Naive B cell (primary cell): ENCODE results near the gene RER1. TPM values are rescaled to one million over a fixed set of nuclear protein-coding genes. Genes with fewer than 3 reads are reported as not detected.

Source experiments
- ATAC-seq, 2 donors: fragments of 150-1000 bp; cut with Tn5 transposase; 2 replicates each; pipeline ENCODE4 v1.10.0; 2021; ENCODE audit warnings: low read depth in 2 of 2, mild to moderate bottlenecking in 2 of 2, moderate library complexity in 2 of 2
- DNase-seq: peaks from one replicate; pipeline ENCODE4 v3.0.0; 2022
- H3K27ac Mint-ChIP-seq, 6 donors: one replicate each; pipeline ENCODE4 v1.8.0; 2020 to 2022; ENCODE audit warnings: mild to moderate bottlenecking in 6 of 6, mixed read lengths in 6 of 6, moderate library complexity in 5 of 6, inconsistent platforms in 2 of 6
- H3K27me3 Mint-ChIP-seq, 3 donors: one replicate each; pipeline ENCODE4 v1.8.0; 2021 to 2022; ENCODE audit warnings: mixed read lengths in 3 of 3, mild to moderate bottlenecking in 1 of 3
- H3K36me3 Mint-ChIP-seq, 2 donors: one replicate each; pipeline ENCODE4 v1.8.0; 2020 to 2022; ENCODE audit warnings: mixed read lengths in 2 of 2, inconsistent platforms in 1 of 2, mild to moderate bottlenecking in 1 of 2
- H3K4me1 Mint-ChIP-seq, 3 donors: one replicate each; pipeline ENCODE4 v1.8.0; 2020 to 2022; ENCODE audit warnings: mixed read lengths in 3 of 3, inconsistent platforms in 1 of 3, mild to moderate bottlenecking in 1 of 3, moderate library complexity in 1 of 3
- H3K4me3 Mint-ChIP-seq, 8 donors: one replicate each; pipeline ENCODE4 v1.8.0; 2020 to 2022; ENCODE audit warnings: mild to moderate bottlenecking in 8 of 8, mixed read lengths in 8 of 8, moderate library complexity in 8 of 8, inconsistent platforms in 2 of 8
- H3K9me3 Mint-ChIP-seq, 7 donors: one replicate each; pipeline ENCODE4 v1.8.0; 2020 to 2022; ENCODE audit warnings: mixed read lengths in 7 of 7, mild to moderate bottlenecking in 5 of 7, inconsistent platforms in 2 of 7, moderate library complexity in 1 of 7
- polyA plus RNA-seq, 6 donors: library from polyadenylated mRNA; unstranded; fragments of 300-500 nt; fragmentation: Illumina TruSeq; gene quantifications; one replicate each; pipeline ENCODE4 v1.2.3, GENCODE V29; 2021; ENCODE audit warnings: low read depth in 6 of 6

RER1 gene
- polyA plus RNA-seq, 6 donors from 2014 or later, result 116 to 129 (median 121) TPM

DNA sequence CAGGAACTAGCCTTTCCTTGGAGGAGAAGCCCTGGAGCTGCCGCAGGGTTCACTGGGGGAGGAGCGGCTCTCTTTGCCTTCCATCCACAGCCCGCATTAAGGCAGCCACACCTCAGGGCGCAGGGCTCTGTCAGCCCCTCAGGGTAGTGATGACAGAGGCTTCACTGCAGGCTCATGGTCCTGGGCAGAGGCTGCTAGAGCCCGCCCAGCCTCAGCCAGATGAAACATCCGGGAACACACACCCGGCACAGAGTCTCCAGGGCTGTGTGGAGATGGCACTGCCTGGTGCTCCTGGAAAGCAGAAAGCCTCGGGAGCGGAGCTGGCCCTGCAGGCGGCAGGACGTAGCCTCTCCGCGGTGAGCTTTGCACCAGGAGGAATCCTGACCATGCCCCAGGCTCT lies 50.1 kb downstream of the RER1 start:
- no peak overlapping the region for H3K27ac Mint-ChIP-seq
- ATAC-seq, result no peak
- peaks cover 0 to 1% (median 0%) of the 10 kb centered on the region in 7 donors for H3K9me3 Mint-ChIP-seq
- H3K4me1 Mint-ChIP-seq, result peaks cover 0 to 5% (median 0%) of the 10 kb centered on the region in 3 donors
- H3K36me3 Mint-ChIP-seq, result no peaks in the 10 kb centered on the region
- no peak overlapping the region for H3K4me3 Mint-ChIP-seq
- peaks cover 3 to 39% (median 19%) of the 10 kb centered on the region in 3 donors for H3K27me3 Mint-ChIP-seq
- DNase-seq, result no peak

DNA sequence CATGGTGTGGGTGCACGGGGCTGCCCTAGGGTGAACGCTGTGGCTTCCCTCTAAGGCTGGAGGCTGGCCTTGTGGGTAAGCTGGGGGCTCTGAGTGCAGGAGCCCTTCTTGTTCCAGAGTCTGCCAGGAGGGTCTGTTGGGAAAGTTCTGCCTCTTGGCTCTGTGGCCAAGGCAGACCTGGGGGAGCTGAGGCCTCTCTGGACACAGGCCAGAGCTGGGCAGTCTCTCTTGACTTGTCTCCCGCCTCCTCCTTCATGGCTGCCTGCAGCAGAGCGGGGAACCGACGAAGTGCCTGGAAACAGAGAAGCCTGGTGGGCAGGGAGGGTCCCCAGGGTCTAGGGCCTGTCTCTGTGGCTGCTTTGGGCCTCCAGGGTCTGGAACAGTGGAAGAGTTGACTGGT lies 51.0 kb downstream of the RER1 start:
- Mint-ChIP-seq H3K4me3 (peak overlapping the region in 1 of 8 donors; percentile 7), H3K27ac (no peak overlapping the region), H3K4me1 (peaks cover 0 to under 1% (median 0%) of the 10 kb centered on the region in 3 donors), H3K9me3 (no peaks in the 10 kb centered on the region), H3K27me3 (peaks cover 0 to 40% (median 18%) of the 10 kb centered on the region in 3 donors), H3K36me3 (no peaks in the 10 kb centered on the region)
- ATAC-seq (no peak), DNase-seq (no peak)

DNA sequence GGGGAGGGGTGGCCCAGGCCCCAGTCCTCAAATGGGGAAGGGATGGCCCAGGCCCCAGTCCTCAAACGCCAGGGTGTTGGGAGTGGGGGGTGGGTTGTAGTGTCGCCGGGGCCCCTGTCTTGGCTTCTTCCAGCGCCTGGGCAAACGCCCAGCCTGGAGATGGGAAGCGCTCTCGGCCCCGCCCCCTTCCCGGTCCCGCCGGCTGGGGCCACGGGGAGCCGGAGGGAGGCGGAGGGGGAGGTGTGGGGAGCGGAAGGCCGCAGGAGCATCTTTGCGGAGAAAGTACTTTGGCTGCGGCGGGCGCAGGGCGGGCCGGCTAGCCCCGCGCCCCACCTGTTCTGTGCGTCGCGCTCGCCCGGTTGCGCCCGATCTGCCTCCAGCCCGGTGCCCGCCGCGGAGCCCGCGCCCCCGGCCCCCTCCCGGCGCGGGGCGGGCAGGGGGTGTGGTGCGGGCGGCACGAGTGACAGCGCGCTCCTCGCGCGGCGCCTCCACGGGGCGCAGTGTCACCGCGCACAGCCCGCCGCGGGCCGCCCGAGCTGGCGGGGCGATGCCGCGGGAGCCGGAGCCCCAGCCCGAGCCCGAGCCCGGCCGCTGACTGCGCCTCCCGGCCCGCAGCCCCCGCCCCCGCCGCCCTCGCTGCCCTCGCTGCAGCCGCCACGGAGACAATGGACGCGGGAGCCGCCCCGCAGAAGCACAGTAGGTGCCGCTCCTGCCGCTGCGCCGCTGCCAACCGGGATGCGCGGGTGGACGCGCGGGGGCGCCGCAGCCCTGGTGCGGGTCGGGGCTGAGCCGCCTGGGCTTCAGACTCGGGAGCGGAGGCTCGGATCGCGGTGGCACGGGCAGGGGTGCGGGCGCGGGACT lies 51.9 kb downstream of the RER1 start:
- Mint-ChIP-seq H3K9me3 (no peaks in the 10 kb centered on the region), H3K36me3 (no peaks in the 10 kb centered on the region), H3K27me3 (peaks cover 0 to 36% (median 23%) of the 10 kb centered on the region in 3 donors), H3K27ac (no peak overlapping the region), H3K4me3 (no peak overlapping the region), H3K4me1 (no peaks in the 10 kb centered on the region)
- ATAC-seq (peak; percentile 28 to 54), DNase-seq (no peak)

DNA sequence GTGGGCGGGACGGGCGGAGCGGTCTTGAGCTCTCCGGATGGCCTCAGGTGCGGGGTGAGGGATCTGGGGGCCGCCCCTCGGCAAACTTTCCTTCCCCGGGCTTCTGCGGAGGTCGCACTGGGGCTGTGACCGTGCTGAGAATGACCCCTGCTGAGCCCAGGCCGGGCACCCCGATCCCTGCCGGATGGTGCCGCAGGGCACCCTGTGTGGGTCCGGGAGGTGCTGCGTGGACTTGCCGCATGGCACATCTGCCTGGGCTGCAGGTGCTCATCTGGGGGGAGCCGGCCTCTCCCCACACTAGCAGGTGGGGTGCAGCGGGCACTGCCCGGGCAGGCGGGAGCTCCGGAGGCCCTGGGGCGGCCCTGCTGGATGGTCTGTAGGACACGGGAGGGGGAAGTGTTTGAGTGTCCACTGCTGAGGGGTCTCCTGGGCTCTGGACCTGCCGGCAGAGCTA lies 52.5 kb downstream of the RER1 start:
- H3K9me3 Mint-ChIP-seq, result no peaks in the 10 kb centered on the region
- no peak for DNase-seq
- ATAC-seq, result no peak
- no peak overlapping the region for H3K4me3 Mint-ChIP-seq
- no peaks in the 10 kb centered on the region for H3K4me1 Mint-ChIP-seq
- H3K27ac Mint-ChIP-seq, result no peak overlapping the region
- no peaks in the 10 kb centered on the region for H3K36me3 Mint-ChIP-seq
- peaks cover 0 to 36% (median 25%) of the 10 kb centered on the region in 3 donors for H3K27me3 Mint-ChIP-seq

DNA sequence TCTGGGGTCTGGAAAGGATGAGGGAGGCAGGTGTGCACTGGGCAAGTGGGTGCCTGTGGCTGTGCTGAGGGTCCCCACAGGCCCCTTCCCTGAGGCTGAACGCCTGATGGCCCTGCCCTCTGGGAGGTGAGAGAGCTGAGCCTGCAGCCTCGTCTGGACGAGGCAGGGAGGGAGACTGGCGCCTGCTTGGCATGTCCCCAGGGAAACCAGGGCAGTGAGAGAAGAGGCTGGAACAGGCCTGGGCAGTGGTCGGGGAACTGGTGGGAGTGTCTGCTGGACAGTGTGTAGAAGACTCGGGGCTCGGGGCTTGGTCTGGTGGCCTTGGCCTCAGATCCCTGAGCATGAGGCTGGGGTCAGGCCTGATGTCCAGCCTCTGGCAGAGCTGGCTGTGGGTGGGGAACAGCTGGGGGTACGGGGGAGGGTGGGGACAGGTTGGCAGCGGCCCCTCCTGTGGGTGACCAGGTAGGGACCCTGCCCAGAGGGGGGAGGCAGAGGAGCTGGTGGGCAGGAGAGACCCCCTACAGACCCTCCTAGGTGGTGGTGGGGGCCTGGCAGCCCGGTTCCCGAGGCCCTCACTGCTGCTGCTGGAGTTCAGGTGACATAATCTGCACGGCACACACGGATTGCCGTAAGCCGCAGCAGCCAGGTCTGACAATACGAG lies 53.7 kb downstream of the RER1 start:
- Mint-ChIP-seq H3K27me3 (peaks cover 0 to 36% (median 25%) of the 10 kb centered on the region in 3 donors), H3K9me3 (no peaks in the 10 kb centered on the region), H3K4me1 (no peaks in the 10 kb centered on the region), H3K36me3 (no peaks in the 10 kb centered on the region), H3K27ac (peak overlapping the region in 1 of 6 donors; percentile 81), H3K4me3 (no peak overlapping the region)
- DNase-seq (no peak), ATAC-seq (no peak)

DNA sequence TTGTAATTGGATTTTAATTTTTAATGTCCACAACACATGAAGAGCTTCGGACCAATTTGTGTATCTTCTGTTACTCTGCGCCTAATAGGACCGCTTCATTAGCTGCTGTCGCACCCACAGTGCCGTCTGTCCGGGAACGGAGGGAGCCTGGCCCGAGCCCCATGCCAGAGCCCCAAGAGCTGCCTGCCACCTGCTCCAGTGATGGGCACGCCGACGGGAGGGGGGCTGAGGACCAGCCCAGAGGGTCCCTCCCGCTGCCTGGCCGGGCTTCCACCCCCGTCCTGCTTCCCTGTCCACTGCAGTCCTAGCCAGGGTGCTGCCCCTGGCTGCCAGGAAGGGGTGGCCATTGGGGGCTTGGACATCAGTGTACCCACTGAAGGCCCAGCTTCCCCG lies 54.2 kb downstream of the RER1 start:
- DNase-seq, result no peak
- H3K27ac Mint-ChIP-seq, result no peak overlapping the region
- H3K36me3 Mint-ChIP-seq, result no peaks in the 10 kb centered on the region
- ATAC-seq, result no peak
- no peaks in the 10 kb centered on the region for H3K4me1 Mint-ChIP-seq
- peaks cover 0 to 36% (median 25%) of the 10 kb centered on the region in 3 donors for H3K27me3 Mint-ChIP-seq
- no peaks in the 10 kb centered on the region for H3K9me3 Mint-ChIP-seq
- H3K4me3 Mint-ChIP-seq, result no peak overlapping the region

DNA sequence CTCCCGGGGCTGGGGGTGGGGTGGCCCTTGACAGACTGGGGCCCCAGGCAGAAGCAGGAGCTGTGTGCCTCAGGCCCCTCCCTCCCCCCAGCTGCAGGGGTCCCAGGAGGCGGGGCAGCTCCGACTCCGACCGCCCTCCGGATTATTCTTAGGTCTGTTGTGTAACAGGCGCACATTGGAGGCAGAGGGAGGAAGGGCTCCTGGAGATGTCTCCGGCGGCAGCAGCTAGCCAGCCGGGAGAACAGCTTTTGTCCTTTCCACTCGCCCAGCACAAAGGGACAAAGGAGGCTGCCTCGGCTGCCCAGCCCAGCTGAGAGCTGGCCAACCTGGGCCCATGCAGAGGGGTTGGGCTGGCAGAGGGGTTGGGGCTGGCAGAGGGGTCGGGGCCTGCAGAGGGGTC lies 54.8 kb downstream of the RER1 start:
- H3K9me3 Mint-ChIP-seq, result no peaks in the 10 kb centered on the region
- no peak for DNase-seq
- H3K27me3 Mint-ChIP-seq, result peaks cover 0 to 33% (median 25%) of the 10 kb centered on the region in 3 donors
- no peak overlapping the region for H3K4me3 Mint-ChIP-seq
- H3K27ac Mint-ChIP-seq, result no peak overlapping the region
- no peaks in the 10 kb centered on the region for H3K4me1 Mint-ChIP-seq
- no peak for ATAC-seq
- no peaks in the 10 kb centered on the region for H3K36me3 Mint-ChIP-seq

DNA sequence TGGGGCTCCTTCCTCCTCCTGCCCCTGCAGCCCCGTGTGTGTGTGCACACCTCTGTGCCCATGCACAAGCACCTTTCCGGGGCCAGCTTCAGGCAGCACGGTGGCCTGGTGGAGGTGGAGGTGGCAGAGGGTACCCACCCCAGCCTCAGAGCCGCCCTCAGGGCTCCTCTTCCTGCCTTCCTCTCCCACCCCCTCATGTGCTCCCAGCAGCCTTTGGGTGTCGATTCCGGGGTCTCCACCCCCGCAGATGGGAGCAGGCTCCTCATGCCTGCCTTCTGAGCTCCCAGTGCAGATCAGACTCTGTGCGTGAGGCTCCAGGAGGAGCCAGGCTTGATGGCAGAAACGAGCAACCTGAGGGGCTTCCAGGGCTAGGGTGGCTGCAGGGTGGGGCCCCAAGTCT lies 55.2 kb downstream of the RER1 start:
- Mint-ChIP-seq H3K9me3 (no peaks in the 10 kb centered on the region), H3K27me3 (peaks cover 0 to 30% (median 25%) of the 10 kb centered on the region in 3 donors), H3K4me1 (no peaks in the 10 kb centered on the region), H3K36me3 (no peaks in the 10 kb centered on the region), H3K27ac (no peak overlapping the region), H3K4me3 (no peak overlapping the region)
- no peak for ATAC-seq
- DNase-seq, result no peak

DNA sequence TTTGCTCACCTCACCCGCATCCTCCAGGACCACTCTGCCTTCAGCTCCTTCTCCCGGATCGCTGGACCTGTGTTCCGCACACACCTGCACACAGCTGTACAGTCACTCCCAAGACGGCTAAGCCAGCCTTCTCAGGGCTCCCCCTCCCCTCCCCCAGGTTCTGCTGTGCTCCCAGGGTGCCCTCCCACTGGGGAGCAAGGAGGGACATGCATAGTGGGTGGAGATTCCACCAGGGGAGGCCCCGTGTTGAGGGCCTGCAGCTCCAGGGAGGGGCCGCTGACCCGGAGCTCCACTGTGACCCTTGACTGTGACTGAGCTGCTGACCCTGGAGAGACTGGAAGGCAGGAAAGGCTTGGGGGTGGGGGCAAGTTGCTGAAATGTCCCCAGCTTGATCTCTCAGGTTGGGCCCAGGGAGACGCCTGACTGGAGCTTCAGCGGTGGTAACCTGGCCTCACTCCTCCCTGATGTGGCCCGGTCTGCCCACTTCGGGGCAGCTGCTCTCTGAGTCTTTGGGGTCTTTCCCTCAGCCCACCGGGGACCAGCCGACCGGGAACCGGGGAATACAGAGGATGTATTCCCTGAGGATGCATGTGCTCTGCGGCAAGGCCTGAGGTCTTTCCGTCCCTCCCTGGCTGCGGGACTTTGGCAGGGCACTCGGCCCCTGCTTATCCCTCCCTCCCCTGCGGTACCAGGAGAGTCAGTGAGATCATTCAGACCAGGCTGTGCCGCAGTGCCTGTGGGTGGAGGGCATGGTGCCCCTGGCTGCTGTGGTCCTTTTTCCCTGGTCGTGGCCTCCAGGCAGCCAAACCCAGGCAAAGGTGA lies 55.8 kb downstream of the RER1 start:
- H3K27ac Mint-ChIP-seq, result no peak overlapping the region

DNA sequence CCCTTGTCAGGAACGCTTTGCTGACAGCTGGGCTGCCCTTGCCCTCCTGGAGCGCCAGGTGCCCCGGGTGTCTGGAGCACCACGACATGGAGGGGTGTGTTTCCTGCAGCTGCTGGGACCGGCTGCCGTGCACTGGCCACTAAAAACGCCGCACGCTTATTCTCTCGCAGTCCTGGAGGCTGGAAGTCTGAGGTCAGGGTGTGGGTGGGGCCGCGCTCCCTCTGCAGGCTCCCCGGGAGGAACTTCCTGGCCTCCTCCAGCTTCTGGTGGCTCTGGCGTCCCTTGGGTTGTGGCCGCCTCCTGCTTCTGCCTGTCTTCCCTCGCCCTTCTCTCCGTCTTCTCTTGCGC lies 56.4 kb downstream of the RER1 start:
- Mint-ChIP-seq H3K4me1 (no peaks in the 10 kb centered on the region), H3K36me3 (no peaks in the 10 kb centered on the region), H3K9me3 (no peaks in the 10 kb centered on the region), H3K27me3 (peaks cover 0 to 25% (median 20%) of the 10 kb centered on the region in 3 donors), H3K4me3 (no peak overlapping the region), H3K27ac (no peak overlapping the region)
- ATAC-seq (no peak), DNase-seq (no peak)

More for the DNA sequence above, 55.8 kb downstream of the RER1 start:
- DNase-seq (no peak), ATAC-seq (no peak)
- H3K9me3 Mint-ChIP-seq, result no peaks in the 10 kb centered on the region
- H3K36me3 Mint-ChIP-seq, result no peaks in the 10 kb centered on the region
- H3K4me1 Mint-ChIP-seq, result no peaks in the 10 kb centered on the region
- peaks cover 0 to 25% (median 25%) of the 10 kb centered on the region in 3 donors for H3K27me3 Mint-ChIP-seq
- H3K4me3 Mint-ChIP-seq, result no peak overlapping the region

DNA sequence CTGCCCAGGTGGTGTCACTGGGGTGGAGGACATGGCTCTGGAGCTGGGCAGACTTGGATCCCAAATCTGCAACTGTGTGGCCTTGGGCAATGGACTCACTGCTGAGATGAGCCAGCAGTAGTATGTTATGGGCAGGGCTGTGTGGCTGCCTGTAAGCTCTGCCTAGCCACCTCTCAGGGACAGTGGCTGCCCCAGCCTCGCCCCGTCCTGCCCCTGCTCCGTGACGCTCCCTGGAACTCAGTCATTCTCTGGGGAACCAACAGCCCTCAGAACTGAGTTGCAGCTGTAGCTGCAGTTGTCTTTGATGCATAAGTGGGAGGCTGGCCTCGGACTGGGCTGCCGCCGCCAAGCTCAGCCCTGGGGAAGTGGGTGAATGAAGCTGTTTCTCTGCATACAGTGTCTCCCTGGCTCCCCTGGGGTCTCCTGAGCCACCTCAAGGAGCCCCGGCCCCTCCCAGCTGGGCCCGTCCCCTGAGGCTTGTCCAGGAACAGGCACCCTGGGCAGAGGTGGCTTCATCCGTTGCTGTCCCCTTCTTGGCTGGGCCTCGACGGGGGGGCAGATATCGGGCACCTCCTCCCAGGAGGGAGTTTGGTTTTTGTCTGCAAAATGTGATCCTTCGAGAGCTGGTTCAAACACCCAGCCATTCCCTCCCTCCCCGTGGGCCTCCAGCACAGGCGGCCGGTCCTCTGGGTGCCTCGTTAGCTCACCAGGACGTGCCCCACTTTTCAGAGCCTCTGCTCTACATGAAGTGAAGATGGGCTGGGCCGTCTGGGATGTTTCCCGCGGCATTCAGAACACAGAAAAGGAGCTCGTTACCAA lies 58.2 kb downstream of the RER1 start:
- H3K36me3 Mint-ChIP-seq, result no peaks in the 10 kb centered on the region
- DNase-seq (no peak), ATAC-seq (no peak)
- H3K27me3 Mint-ChIP-seq, result peaks cover 0 to 22% (median 15%) of the 10 kb centered on the region in 3 donors
- H3K4me3 Mint-ChIP-seq, result peak overlapping the region in 1 of 8 donors; percentile 42
- no peaks in the 10 kb centered on the region for H3K9me3 Mint-ChIP-seq
- no peaks in the 10 kb centered on the region for H3K4me1 Mint-ChIP-seq
- H3K27ac Mint-ChIP-seq, result no peak overlapping the region

DNA sequence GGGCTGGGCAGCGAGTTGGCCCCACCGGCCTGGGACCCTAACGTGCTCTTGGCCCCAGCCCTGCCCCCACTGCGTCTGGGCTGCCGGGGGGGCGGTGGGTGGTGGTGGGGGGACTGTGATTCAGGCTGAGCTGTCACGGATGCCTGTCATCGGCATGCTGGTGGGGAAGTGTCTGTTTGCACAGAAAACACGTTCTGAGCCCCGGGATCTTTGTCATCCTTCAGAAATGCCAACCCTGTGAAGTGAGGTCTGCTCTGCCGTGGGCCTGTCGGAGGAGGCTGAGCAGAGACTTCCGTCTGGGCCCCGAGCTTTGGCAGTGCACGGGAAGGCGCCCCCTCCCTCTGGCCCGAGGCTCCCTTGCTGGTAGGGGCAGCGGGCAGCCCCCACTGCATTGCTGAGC lies 60.1 kb downstream of the RER1 start:
- Mint-ChIP-seq H3K27me3 (peaks cover 0 to 14% (median 6%) of the 10 kb centered on the region in 3 donors), H3K4me1 (no peaks in the 10 kb centered on the region), H3K27ac (no peak overlapping the region), H3K9me3 (no peaks in the 10 kb centered on the region), H3K36me3 (no peaks in the 10 kb centered on the region), H3K4me3 (no peak overlapping the region)
- DNase-seq (no peak), ATAC-seq (no peak)
